Measurements from ENCODE around the gene SERPINB2.

Gene SERPINB2, protein sequence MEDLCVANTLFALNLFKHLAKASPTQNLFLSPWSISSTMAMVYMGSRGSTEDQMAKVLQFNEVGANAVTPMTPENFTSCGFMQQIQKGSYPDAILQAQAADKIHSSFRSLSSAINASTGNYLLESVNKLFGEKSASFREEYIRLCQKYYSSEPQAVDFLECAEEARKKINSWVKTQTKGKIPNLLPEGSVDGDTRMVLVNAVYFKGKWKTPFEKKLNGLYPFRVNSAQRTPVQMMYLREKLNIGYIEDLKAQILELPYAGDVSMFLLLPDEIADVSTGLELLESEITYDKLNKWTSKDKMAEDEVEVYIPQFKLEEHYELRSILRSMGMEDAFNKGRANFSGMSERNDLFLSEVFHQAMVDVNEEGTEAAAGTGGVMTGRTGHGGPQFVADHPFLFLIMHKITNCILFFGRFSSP

DNA sequence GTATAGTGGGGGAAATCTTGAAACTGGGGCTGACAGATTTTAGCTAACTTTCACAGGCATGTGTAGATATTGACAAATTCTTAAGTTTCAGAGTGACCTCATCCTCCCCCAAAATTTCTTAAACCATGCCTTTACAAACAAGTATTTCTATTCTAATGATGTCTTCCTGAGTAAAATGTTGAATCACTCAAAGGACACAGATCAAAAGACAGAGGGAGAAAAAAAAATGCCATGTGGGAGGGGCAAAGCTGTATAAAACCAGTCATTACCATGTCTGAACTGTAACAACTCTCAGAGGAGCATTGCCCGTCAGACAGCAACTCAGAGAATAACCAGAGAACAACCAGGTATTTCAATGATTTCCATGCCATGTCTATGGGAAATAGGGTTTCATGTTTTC lies at the start of gene SERPINB2:
TSS of gene SERPINB2 (plus strand) at position 282 of the 400 bp plus-strand sequence. CDS start 3,740 bp downstream, outside the sequence.
- no peak for DNase-seq

DNA sequence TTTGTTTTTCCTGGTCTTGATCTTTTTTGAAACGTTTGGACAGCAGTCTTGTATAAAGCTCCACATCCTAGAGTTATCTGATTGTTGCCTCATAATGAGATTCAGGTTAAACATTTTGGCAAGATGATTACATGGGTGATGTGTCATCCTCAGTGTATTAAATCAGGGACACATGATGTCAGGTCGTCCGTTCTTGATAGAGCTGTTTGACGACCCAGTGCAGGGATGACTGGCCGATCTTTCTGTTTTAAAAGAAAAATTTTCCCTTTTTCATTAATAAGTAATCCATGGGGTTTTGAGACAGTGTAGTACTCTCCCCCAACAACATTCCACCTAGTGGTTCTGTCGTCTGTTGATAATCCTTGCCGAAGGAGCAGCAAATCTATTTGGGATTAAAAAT lies 44.5 kb upstream of the SERPINB2 start:
- DNase-seq: no peak

DNA sequence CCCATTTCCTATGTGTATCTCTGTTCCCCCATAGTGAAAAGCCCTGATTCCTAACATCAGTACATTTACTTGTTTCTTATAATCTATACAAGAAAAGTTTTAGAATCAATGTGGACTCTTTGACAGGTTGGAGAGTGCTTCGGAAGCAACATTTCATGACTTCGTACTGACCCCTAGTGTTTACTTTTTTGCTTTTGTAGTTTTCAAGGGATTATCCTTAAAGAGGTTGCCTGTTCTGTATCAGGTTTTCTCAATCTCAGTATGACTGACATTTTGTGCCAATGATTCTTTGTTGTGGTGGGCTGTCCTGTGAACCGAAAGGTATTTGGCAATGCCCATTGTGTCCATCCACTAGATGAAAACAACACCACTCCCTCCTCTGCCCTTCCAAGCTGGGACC lies 43.3 kb upstream of the SERPINB2 start:
- no peak for DNase-seq

DNA sequence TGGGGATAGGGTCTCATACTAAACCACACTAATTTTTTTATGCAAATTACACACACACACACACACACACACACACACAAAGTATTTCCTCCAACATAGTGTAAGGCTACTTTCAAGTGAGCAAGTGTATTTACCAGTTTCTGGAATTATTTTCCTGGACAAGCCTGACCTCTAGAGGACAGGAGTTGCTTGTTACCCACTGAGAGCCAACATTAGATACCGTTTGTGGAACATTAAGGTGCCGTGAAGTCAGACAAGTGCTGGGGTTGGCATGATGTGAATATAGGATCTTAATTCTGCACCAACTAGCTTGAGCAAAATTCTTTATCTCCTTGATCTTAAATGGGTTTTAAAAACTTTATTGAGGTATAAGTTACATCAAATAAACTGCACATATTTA lies 39.3 kb upstream of the SERPINB2 start:
- DNase-seq: no peak

DNA sequence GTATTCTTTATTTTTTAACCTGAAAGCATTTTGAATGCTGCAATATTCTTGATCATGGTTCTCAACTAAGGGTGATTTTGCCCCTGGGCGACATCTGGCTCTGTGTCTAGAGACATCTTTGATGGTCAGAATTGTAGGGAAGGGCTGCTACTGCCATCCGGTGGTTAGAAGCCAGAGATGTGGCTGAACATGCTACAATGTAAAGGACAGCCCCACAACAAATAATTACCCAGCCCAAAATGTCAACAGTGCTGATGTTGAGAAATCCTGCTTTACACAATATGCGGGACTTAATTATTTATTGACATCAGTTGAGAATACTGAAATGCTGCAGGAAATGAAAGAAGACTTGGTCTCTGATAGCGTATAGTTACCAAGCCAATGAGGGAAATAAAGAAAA lies 37.5 kb upstream of the SERPINB2 start:
- no peak for DNase-seq

DNA sequence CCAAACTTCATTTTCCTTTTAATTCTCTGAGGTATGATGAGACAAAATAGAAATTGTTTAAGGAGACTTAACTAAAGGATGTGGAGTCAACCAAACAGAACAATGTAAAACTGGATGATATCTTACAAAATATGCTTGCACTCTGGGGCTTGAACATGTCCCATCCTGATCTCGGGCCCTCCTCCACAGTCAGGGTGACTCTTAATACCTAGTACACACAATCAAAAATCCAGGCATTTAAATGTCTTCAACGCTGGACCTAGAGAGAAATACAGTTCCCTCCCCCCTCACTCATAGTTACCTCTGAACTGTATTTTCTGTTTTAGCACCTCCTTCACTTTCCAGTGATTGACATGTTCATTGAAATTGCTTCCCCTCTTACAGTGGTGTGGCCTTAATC lies 36.9 kb upstream of the SERPINB2 start:
- no peak for DNase-seq

DNA sequence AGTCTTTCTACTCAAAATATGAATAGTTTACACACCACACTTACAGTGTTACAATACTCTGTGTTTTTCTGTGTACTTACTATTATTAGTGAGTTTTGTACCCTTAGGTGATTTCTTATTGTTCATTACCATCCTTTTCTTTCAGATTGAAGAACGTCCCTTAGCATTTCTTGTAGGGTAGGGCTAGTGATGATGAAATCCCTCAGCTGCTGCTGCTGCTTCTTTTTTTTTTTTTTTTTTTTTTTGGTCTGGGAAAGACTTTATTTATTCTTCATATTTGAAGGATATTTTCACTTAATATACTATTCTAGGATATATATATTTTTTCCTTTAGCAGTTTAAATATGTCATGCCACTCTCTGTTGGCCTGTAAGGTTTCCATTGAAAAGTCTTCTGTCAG lies 29.0 kb upstream of the SERPINB2 start:
- DNase-seq: no peak

DNA sequence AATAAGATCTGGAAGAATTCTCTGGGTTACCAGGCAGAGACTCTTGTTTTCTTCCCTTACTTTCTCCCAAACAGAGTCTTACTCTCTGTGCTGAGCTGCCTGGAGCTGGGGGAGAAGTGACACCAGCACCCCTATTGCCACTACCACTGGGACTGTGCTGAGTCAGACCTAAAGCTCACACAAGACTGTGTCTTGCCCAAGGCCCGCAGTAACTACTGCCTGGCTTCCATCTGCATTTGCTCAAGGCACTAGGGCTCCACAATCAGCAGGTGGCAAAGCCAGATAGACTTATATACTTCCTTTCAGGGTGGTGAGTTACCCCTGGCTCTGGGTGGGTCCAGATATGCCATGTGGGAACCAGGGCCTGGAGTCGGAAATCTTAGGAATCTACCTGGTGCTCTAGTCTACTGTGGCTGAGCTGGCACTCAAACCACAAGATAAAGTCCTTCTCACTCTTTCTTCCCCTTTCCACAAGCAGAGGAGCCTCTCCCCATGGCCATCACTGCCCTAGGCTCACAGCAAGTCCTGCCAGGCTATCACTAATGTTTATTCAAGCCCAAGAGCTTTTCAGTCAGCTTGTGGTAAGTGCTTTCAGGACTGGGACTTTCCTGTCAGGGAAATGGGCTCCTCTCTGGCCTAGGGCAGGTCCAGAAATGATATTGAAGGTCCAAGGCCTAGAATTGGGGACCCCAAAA lies 27.6 kb upstream of the SERPINB2 start:
- DNase-seq: no peak

DNA sequence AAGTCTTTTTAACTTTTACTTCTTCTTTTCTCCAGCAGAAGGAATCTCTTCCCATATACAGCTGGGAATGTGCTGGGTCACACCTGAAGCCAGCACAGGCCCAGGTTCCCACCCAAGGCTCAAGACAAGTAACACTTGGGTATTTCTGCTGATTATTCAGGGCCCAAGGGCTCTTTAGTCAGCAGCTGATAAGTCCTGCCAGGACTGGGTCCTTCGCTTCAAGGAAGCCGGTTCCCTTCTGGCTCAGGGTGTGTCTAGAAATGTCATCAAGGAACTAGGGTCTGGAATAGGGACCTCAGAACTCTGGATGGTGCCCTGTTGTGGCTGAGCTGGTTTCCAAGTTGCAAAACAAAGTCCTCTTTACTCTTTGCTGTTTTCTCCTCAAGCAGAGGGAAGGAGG lies 27.0 kb upstream of the SERPINB2 start:
- no peak for DNase-seq

DNA sequence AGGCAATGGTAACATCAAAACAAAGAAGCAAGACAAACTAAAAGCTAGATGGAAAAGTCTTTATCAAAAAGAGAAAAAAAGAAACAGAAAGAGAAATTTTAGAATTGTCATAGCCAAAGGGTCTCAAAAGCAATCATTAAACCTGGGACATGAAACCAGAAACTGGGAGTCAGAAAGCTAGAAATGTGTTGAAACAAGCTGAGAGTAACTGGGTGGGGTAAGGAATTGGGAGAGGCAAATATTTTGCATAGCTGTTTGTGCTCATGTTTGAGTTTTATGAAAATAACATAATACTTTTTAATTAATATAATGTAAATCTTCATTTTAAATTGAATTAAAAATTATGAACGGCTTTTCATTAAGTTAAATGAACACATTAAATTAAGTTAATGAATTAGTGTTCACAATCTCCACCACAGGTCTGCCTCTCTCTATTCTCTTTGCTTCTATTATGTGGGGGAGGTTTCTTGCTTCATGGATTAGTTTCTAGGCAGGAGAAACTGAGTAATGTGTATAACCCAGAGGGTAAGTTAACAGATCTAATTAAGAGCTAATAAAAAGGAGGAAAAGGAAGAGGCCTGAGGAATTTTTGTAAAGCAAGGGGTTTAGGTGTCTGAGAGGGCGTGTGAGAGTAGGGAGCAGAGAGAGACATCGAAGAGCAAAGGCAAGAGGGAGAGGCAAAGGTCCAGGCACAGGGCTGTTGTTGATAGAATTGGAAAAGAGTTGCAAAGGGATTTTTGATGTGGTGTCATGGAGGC lies 20.0 kb upstream of the SERPINB2 start:
- no peak for DNase-seq

DNA sequence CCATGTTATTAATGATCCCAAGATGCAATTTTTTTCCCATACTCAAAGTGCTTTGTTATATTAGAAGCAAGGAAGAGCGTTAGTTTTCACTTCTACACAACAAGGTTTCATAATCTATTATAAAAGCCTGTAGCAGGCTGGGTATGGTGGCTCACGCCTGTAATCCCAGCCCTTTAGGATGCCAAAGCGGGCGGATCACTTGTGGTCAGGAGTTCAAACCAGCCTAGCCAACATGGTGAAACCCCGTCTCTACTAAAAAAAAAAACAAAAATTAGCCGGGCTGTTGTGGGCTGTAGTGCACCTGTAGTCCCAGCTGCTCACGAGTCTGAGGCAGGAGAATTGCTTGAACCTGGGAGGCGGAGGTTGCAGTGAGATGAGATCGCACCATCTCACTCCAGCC lies 19.0 kb upstream of the SERPINB2 start:
- no peak for DNase-seq

DNA sequence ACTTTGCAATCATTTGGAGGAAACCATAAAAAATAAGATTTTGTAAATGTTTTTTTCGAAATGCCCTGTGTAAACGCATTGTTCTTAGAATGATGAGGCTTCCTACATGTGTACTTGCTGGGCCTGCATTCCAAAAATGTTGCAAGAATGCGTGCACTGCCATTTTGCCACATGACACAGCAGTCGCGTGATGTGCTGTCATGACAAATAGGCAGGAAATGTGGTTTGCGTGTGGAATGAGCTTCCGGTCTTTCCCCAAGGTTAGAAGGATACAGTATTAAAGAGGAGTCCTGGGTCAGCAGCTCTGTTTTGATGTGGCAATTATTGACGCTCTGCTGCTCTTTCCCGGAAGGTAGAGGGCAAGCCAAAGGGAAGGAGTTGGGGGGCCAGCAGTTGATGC lies 18.1 kb upstream of the SERPINB2 start:
- DNase-seq: no peak

DNA sequence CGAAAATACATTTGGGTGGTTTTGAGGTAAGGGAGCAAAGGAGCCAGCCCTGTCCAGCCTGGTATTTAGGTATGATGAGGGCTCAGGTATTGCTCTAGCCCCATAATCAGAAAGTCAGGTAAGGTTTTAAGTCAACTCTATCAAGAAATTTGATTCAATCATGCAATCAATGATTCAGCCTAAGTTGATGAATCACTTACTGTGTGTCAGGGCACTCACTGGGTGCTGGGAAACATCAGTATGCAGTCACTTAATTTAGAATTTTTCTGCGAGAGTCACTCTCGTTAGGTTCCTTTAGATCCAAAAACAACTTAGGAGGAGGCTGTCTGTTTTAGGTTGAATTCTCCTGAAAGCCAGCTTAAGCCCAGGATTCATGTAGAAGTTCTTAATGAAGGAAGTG lies 17.7 kb upstream of the SERPINB2 start:
- DNase-seq: no peak

DNA sequence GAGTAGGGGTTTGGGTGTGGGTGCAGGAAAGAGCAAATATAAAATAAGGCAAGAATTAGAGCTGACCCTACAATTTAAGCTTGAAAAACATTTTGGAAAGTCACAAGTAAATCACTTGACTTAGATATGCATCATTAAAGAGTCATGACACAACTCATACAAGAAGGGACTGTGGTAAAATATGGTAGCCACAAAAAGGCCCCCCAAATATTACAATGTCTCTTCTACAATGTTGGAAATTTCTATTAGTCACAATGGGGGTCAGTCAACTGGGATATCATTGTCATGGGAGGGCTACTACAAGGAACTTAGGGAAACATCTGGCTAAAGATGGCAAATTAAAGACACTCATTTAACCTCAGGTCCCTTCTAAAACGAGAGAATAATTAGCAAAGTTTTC lies 15.7 kb upstream of the SERPINB2 start:
- DNase-seq: no peak

DNA sequence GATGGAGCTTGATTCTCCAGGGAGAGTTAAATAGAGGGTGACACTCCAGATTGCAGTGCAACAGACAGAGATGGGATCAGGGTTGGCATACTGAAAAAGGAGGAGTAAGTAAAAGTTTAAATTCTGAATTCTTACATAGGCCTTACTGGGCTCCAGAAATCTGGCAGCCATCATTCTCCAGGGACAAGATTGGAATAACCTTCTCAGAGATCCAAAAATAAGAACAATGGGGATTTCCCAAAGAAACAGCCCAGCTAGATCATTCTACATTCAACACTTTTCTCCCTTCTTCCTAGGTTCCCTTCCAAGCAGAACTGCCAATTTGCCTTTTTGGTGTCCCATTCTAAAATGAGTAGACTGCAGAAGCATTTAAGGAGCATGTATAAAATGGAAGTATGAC lies 14.9 kb upstream of the SERPINB2 start:
- DNase-seq: no peak

DNA sequence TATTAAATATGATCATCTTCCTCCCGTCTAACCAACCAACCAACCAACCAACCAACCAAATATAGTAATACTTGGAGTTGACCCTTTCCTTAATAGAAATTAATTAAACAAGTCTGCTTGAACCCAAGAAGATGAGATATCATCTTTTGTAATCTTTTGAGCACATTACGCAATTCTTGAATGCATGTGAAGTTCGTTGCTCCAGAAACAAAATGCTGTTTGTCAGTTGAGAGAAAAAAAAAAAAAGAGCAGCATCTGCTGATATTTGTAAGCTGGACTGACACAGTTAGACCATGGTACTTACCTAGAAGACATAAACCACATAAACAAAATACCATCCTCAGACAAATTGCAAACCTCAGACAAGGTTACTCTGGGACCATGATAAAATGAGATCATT lies 9.2 kb upstream of the SERPINB2 start:
- no peak for DNase-seq

DNA sequence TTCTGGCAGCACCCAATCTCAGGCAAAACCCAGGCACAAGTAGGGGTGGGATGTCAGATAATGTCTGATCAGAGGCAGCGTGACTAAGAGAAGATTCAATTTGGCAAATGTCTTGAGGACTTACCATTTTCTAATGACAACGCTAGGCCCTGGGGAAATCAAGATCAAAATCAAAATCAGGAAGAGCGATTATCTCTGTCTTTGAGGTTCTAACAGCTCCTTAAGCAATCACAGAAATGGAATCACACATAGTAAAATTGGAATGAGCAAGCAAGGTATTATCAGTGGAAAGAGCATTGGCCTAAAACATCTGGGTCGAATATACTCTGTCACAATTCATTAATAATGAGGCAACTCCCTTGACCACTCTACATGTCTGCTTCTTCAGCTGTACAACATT lies 8.6 kb upstream of the SERPINB2 start:
- no peak for DNase-seq

DNA sequence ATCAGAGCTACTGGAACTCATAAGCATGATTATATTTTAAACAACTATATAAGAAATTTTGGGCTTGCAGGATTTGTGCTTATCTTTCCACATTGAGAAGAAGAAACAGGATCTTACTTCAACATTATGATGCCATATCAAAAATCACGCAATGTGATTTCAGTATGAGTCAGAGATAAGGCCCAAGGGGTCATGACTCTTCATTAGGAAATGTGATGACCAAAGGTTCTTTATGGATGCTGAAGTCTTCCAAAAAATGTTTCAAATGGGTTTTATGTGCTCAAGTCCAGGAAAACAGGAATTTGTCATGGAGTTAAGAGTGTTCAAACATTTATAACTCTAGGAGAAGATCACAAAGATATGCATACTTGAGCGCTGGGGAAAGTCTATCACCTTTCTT lies 7.8 kb upstream of the SERPINB2 start:
- no peak for DNase-seq

DNA sequence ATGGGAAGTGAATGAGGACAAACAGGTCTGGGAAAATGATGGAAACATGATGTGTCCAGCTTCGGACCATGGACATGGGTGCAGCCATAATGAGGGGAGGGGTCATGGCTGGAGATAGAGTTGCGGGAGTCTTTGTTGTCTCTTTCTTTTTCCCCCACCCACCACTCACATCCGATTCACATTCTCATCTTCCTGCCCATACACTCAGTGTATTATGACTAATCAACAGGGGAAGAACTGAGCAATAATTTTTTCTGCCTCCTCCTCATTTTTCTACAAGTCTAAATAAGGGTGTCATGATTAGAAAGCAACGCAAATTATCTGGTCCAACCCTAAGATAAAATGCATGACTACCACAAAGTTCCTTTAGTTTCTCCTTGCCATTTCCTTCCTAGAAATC lies 5.7 kb upstream of the SERPINB2 start:
- DNase-seq: no peak

DNA sequence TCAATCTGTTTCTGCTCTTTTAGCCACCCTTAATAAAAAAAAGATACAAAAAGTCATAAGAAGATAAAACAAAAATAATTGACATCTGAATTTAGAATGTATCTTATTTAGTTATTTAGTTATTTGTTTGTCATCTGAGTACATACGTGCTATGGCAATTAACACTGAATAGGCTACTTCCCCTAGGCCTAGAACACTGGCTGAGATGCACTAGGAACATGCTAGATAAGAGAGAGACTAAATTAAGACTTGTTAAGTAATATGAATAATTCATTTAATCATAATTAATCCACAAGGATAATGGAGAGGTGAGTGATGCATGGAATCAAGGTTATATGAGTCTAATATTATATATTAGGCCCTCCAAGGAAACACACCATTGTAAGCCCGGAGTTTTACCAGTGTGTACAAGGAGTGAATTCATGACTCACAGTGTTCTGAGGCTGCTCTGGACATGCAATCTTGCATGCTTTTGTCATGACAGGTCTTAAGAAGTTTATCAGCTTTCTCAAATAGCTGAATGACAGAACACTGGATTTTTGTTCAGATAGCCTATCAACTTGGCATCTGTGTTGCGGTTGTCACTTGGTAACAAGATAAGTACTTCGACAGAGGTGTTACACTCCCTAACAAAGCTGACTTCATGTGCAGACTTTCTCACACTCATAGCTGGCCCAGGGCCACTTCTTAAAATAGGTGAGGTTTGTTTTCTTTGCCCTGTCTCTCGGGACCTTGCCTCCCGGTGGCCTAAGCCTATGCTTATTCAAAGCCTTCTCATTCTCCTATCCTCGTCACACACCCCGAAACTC lies 5.0 kb upstream of the SERPINB2 start:
- DNase-seq: no peak

DNA sequence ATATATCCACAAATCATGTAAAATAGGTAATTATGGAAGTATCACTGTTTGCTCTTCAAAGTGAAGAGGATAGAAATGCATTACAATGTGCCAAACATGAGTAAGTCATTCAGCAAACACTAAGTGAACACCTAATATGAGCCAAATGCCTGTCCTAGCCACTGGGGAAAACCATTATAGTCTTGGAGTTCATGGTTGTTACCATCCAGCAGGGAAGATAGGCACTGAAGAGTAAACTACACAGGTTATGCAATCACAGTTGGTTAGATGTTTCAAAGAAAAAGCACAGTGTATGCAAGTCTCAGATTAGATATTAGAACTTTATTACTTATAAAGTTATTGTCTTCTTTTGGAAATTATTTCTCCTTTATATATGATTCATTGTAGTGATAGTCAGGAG lies 3.9 kb upstream of the SERPINB2 start:
- DNase-seq: no peak

DNA sequence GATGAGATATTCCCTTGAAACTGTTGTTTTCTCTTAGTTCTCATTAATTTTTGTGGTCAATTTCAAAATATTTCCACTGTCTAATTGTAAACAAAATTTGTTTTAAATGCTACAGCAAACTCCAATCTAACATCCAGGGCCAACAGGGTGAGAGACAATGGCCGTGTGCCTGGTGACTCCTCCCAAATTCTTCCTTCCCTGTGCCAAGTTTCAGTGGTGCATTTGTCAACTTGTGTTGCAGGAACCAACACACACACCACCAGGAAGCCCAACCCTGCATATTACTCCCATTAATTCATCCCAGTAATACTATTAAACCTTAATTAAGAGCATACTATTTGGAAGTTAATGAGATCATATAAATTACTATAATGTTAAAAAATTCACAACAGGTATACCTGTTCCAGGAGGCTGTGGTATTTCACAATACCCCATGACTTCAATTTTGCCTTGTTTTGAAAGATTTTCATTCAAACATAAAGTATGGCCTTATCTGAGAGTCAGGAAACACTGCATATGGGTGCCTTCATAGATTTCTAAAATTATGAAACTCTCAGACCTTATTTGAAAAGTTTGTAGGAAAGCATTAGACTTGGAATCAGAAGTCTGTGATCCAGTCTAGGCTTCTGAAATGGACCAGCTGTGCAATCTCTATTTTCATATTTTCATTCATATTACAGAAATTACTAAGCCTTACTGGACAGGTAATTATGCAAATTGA lies 1.1 kb downstream of the SERPINB2 start:
- no peak for DNase-seq
